Prostate gland (tissue), 2 donors: ENCODE results near the gene COPG1. TPM values are rescaled to one million over a fixed set of nuclear protein-coding genes. Genes with fewer than 3 reads are reported as not detected.

Experiments used
- DNase-seq: peaks from one replicate; pipeline ENCODE4 v3.0.0-alpha.2; 2019; ENCODE audit warnings: low spot score
- H3K27ac ChIP-seq, 2 donors: fragments of 200-600 bp; sonication (generic); 2 replicates each; pipeline ENCODE4 v1.5.1; 2017 to 2019
- H3K27me3 ChIP-seq: fragments of 200-600 bp; sonication (generic); replicated peaks from 2 replicates; pipeline ENCODE4 v1.5.1; 2019; ENCODE audit not compliant: insufficient read depth
- H3K36me3 ChIP-seq, 2 donors: fragments of 200-600 bp; sonication (generic); 1 replicate in 1 of 2; 2 replicates in 1 of 2; pipeline versions ENCODE4 v1.5.1 to v1.8.1; 2017 to 2019
- H3K4me1 ChIP-seq: fragments of 200-600 bp; sonication (generic); replicated peaks from 2 replicates; pipeline ENCODE4 v1.5.1; 2019
- H3K4me3 ChIP-seq, 2 donors: fragments of 200-600 bp; sonication (generic); 2 replicates each; pipeline ENCODE4 v1.5.1; 2017 to 2019
- H3K9me3 ChIP-seq: fragments of 200-600 bp; sonication (generic); 2 replicates; pipeline ENCODE4 v1.5.1; 2017
- CTCF ChIP-seq, 4 experiments: fragments of 200-600 bp in 2 of 4; fragments of 450-650 bp in 2 of 4; sonication (generic) in 2 of 4; IDR thresholded peaks; 1 replicate in 3 of 4; 2 replicates in 1 of 4; pipeline ENCODE4 v1.5.1; 2016 to 2019; ENCODE audit warnings: antibody characterized with exemption in 4 of 4, mild to moderate bottlenecking in 2 of 4, moderate library complexity in 2 of 4
- POLR2A ChIP-seq: fragments of 450-650 bp; IDR thresholded peaks from one replicate; pipeline ENCODE4 v1.6.1; 2016; ENCODE audit warnings: antibody characterized with exemption, mild to moderate bottlenecking
- POLR2AphosphoS5 ChIP-seq: sonication (generic); formaldehyde crosslinking; IDR thresholded peaks from one replicate; pipeline ENCODE4 v1.6.1; 2017; ENCODE audit warnings: antibody characterized with exemption
- WGBS: methylation state at CpG from one replicate; pipeline ENCODE4 v1.1.5; 2018; 5-methylcytosine and 5-hydroxymethylcytosine counted together
- intact Hi-C: fragments of 100-400 bp; cut with DNase I; formaldehyde crosslinking; loops from one replicate; pipeline ENCODE4 v1.14.2; 2022
- total RNA-seq, 2 donors: library from RNA; depleted of rRNA; stranded (reverse); fragments of >200 nt; gene quantifications; one replicate each; pipeline ENCODE4 v1.1.0, GENCODE V29; 2016

Gene COPG1
- total RNA-seq, 2 donors from 2014 or later = 143 to 220 TPM

- DNase-seq = peak; percentile 92
- WGBS = 21% methylated on average over 6 of the region's 6 CpGs
- H3K4me3 ChIP-seq = no peak overlapping the region
Measured at GRCh38 chr3:129226374-129226773, 23.0 kb upstream of the COPG1 start.

GRCh38 chr3:129228891-129229585 is 20.4 kb upstream of the COPG1 start:
- no peaks in the 10 kb centered on the region for H3K36me3 ChIP-seq
- H3K27me3 ChIP-seq = no peaks in the 10 kb centered on the region
- TF ChIP-seq POLR2AphosphoS5 (no peak), POLR2A (no peak), CTCF (IDR thresholded peaks at IDR 0.05) (no peak)
- intact Hi-C loops = loop anchor here (5.0 kb wide), 1 partner anchor 47 kb away; the partner anchor contains the start of gene CNBP
- no peaks in the 10 kb centered on the region for H3K9me3 ChIP-seq
- H3K4me1 ChIP-seq = peaks cover 9% of the 10 kb centered on the region
- no peak overlapping the region for H3K4me3 ChIP-seq
- DNase-seq = no peak
- peak overlapping the region in 1 of 2 donors; percentile 1 for H3K27ac ChIP-seq
- WGBS = 60% methylated on average over 11 of the region's 11 CpGs

More at GRCh38 chr3:129226374-129226773, 23.0 kb upstream of the COPG1 start:
- peaks cover 9% of the 10 kb centered on the region for H3K4me1 ChIP-seq
- H3K9me3 ChIP-seq = no peaks in the 10 kb centered on the region
- no peaks in the 10 kb centered on the region for H3K36me3 ChIP-seq
- intact Hi-C loops = loop anchor here (5.0 kb wide), 1 partner anchor 44 kb away; the partner anchor contains the start of gene CNBP
- TF ChIP-seq POLR2A (no peak), POLR2AphosphoS5 (peak; percentile 89)
- H3K27ac ChIP-seq = peak overlapping the region; percentile 70 to 72
- H3K27me3 ChIP-seq = no peaks in the 10 kb centered on the region

- Histone ChIP-seq H3K9me3 (no peaks in the 10 kb centered on the region), H3K4me3 (no peak overlapping the region), H3K27me3 (no peaks in the 10 kb centered on the region), H3K27ac (no peak overlapping the region), H3K36me3 (no peaks in the 10 kb centered on the region), H3K4me1 (peaks cover 4% of the 10 kb centered on the region)
- no peak for DNase-seq
- no peak for TF ChIP-seq POLR2AphosphoS5
- no peak for TF ChIP-seq POLR2A
- TF ChIP-seq CTCF (IDR thresholded peaks at IDR 0.05) = no peak
- intact Hi-C loops = no loop called here
- WGBS = 77% methylated on average over 7 of the region's 7 CpGs
Measured at GRCh38 chr3:129230311-129231019, 18.9 kb upstream of the COPG1 start.

- DNase-seq = no peak
- no peak overlapping the region for H3K4me3 ChIP-seq
- no peak overlapping the region for H3K27ac ChIP-seq
- H3K27me3 ChIP-seq = no peaks in the 10 kb centered on the region
- no peaks in the 10 kb centered on the region for H3K9me3 ChIP-seq
- 78% methylated on average over 10 of the region's 10 CpGs for WGBS
- no peak for TF ChIP-seq POLR2AphosphoS5
- TF ChIP-seq CTCF (IDR thresholded peaks at IDR 0.05) = no peak
- TF ChIP-seq POLR2A = no peak
- H3K36me3 ChIP-seq = no peaks in the 10 kb centered on the region
- H3K4me1 ChIP-seq = no peaks in the 10 kb centered on the region
- intact Hi-C loops = no loop called here
Measured at GRCh38 chr3:129231331-129232119, 17.9 kb upstream of the COPG1 start.

- H3K9me3 ChIP-seq = no peaks in the 10 kb centered on the region
- intact Hi-C loops = no loop called here
- no peak overlapping the region for H3K4me3 ChIP-seq
- H3K27ac ChIP-seq = no peak overlapping the region
- H3K27me3 ChIP-seq = no peaks in the 10 kb centered on the region
- TF ChIP-seq POLR2AphosphoS5 (no peak), POLR2A (no peak), CTCF (IDR thresholded peaks at IDR 0.05) (no peak)
- no peak for DNase-seq
- H3K4me1 ChIP-seq = no peaks in the 10 kb centered on the region
- H3K36me3 ChIP-seq = no peaks in the 10 kb centered on the region
- 68% methylated on average over 4 of the region's 4 CpGs for WGBS
Measured at GRCh38 chr3:129233538-129233937, 15.9 kb upstream of the COPG1 start.
